Measurements from ENCODE around the gene KCNMA1. TPM values are rescaled to one million over a fixed set of nuclear protein-coding genes. Genes with fewer than 3 reads are reported as not detected.

The KCNMA1 gene
- 500 and 503 TPM in 2 replicates for polyA plus RNA-seq

GRCh38 chr10:77637532-77638320 is at the start of gene KCNMA1:
Gene KCNMA1, minus strand, starts transcription at chr10:77637808.

Measured in Purkinje cell (primary cell).